ENCODE results near the gene GET4. TPM values are rescaled to one million over a fixed set of nuclear protein-coding genes. Genes with fewer than 3 reads are reported as not detected.

GET4 gene
- total RNA-seq, 1 experiment from 2014 or later: 44.8 TPM

GRCh38 chr7:907158-907980, 31.0 kb downstream of the GET4 start:
- ATAC-seq (no peak), DNase-seq (ENCODE audit: low read depth, low spot score) (no peak)
- intact Hi-C loops (cut with micrococcal nuclease): loop anchor here (10.0 kb wide), 1 partner anchor 157 kb away; no protein-coding TSS in a partner anchor
- 0 out of 2 replicates have a peak, but pooled peaks cover 2% of the 10 kb centered on the region for H3K27me3 ChIP-seq (ENCODE audit: insufficient read depth, low read length)
- CTCF ChIA-PET: no interaction called here
- H3K9me2 ChIP-seq (ENCODE audit: insufficient read depth): no peaks in the 10 kb centered on the region
- H3K79me2 ChIP-seq (ENCODE audit: insufficient read depth, low read length): no peaks in the 10 kb centered on the region
- TF ChIP-seq ZNF274 (IDR thresholded peaks at IDR 0.05; ENCODE audit: low read depth, low read length): no peak
- no peak for TF ChIP-seq EZH2phosphoT487 (IDR thresholded peaks at IDR 0.05; ENCODE audit: borderline replicate concordance)
- no peak for TF ChIP-seq REST (IDR thresholded peaks at IDR 0.05; ENCODE audit: low read depth)
- TF ChIP-seq CBX3 (IDR thresholded peaks at IDR 0.05; ENCODE audit: low read depth): no peak
- no peak for TF ChIP-seq EGR1 (IDR thresholded peaks at IDR 0.05; ENCODE audit: low read depth)
- no peak for TF ChIP-seq JUND (IDR thresholded peaks at IDR 0.05)
- no peak for TF ChIP-seq ZBTB33 (IDR thresholded peaks at IDR 0.05; ENCODE audit: extremely low read depth, insufficient replicate concordance, low read length)
- no peak for TF ChIP-seq ZFX (IDR thresholded peaks at IDR 0.05)
- no peak for TF ChIP-seq FOSL1 (IDR thresholded peaks at IDR 0.05; ENCODE audit: low read depth)
- no peak for TF ChIP-seq MAX (IDR thresholded peaks at IDR 0.05)
- no peak for TF ChIP-seq SP1 (IDR thresholded peaks at IDR 0.05; ENCODE audit: low read depth)
- no peak for TF ChIP-seq POLR2AphosphoS5 (IDR thresholded peaks at IDR 0.05; ENCODE audit: low read depth, low read length)
- TF ChIP-seq RAD21 (IDR thresholded peaks at IDR 0.05; ENCODE audit: low read depth): no peak
- TF ChIP-seq CTCF (IDR thresholded peaks at IDR 0.05 in 2 of 3, conservative IDR thresholded peaks at IDR 0.05 in 1 of 3; ENCODE audit: borderline replicate concordance in 1 of 3, insufficient read depth in 1 of 3, low read depth in 2 of 3, low read length in 2 of 3): no peak
- no peak for TF ChIP-seq SIN3A (IDR thresholded peaks at IDR 0.05; ENCODE audit: low read depth)
- TF ChIP-seq ATF3 (IDR thresholded peaks at IDR 0.05): no peak
- RAD21 ChIA-PET (ENCODE audit: low non-redundant PET in 1 of 2, low total read pairs in 2 of 2, uncharacterized antibody in 2 of 2, unreplicated experiment in 2 of 2): no interaction called here
- H2AFZ ChIP-seq (ENCODE audit: low read depth, low read length, poor library complexity, severe bottlenecking): no peak overlapping the region
- POLR2A ChIA-PET: no interaction called here
- no peak overlapping the region for H3K4me2 ChIP-seq (ENCODE audit: low read length)
- H3K27ac ChIP-seq (ENCODE audit: low read depth, low read length): no peak overlapping the region
- H3K9ac ChIP-seq (ENCODE audit: low read length): no peak overlapping the region
- no TSS peak for BruUV-seq (replicated peaks)
- H3K36me3 ChIP-seq (ENCODE audit: control insufficient read depth in 1 of 2, insufficient read depth in 2 of 2, low read length in 2 of 2): no peaks in the 10 kb centered on the region
- no peak overlapping the region for H3K4me3 ChIP-seq (replicated peaks in 1 of 2; ENCODE audit: low read depth in 1 of 2, low read length in 2 of 2)
- H4K20me1 ChIP-seq (ENCODE audit: insufficient read depth): no peaks in the 10 kb centered on the region
- H3K9me3 ChIP-seq (ENCODE audit: control insufficient read depth in 1 of 2, insufficient read depth in 1 of 2, low read depth in 1 of 2, low read length in 2 of 2): no peaks in the 10 kb centered on the region
- H3K4me1 ChIP-seq (ENCODE audit: control insufficient read depth in 1 of 2, insufficient read depth in 2 of 2, low read length in 2 of 2): peaks cover 3 to 12% of the 10 kb centered on the region in 2 experiments; a peak in 2 of 4 replicates
